GM12872 (cell line): ENCODE results near the gene PRR20C.
"Not testable (repeated sequence)": the region's sequence is repeated elsewhere in the genome, so short reads cannot be mapped to it uniquely, and the experiment has no call there.

Experiments
- TF ChIP-seq, protein P1 (sequence below): IDR thresholded peaks from 3 replicates; pipeline ENCODE4 v1.5.1; 2011; ENCODE audit warnings: low read depth, mild to moderate bottlenecking, low read length, moderate library complexity; ENCODE audit not compliant: insufficient read depth

PRR20C gene

DNA sequence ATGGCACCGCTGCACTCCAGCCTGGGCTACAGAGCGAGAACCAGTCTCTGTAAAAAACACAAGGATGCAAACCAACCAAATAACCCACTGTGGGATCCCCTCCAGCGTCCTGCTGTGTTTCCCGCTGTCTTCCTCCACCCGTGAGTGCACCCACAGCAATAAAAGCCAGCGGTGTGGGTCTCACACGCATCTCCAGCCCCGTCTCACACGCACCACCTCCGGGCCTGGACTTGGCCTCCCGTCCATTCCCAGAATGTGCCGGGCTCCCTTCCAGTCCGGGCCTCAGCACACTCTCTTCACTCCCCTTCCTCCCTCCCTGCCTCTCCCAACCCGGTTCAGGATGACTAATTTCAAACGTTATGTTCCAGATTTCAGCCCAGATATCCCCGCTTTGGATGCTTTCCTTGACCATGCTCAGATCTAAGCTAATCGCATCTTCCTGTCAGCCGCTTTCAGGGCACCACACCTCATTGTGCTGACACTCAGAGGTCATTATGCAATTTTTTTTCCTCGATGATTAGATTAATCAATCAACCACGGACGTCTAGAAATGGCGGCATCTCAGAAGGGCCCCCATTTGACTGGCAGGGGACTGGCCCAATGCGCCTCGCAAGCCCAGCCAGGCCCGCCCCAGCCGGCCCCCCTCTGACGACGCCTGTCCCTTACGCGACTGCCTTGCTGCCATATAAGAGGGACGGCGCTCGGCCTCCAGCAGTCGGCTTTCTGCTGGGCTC lies 13.5 kb upstream of the PRR20C start, which contains the start of gene PRR20A:
Gene PRR20A (plus strand): TSS at position 684 of the 734 bp plus-strand sequence. CDS start 387 bp downstream, outside the sequence.
- TF ChIP-seq, protein P1, sequence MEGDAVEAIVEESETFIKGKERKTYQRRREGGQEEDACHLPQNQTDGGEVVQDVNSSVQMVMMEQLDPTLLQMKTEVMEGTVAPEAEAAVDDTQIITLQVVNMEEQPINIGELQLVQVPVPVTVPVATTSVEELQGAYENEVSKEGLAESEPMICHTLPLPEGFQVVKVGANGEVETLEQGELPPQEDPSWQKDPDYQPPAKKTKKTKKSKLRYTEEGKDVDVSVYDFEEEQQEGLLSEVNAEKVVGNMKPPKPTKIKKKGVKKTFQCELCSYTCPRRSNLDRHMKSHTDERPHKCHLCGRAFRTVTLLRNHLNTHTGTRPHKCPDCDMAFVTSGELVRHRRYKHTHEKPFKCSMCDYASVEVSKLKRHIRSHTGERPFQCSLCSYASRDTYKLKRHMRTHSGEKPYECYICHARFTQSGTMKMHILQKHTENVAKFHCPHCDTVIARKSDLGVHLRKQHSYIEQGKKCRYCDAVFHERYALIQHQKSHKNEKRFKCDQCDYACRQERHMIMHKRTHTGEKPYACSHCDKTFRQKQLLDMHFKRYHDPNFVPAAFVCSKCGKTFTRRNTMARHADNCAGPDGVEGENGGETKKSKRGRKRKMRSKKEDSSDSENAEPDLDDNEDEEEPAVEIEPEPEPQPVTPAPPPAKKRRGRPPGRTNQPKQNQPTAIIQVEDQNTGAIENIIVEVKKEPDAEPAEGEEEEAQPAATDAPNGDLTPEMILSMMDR = not testable (repeated sequence)

DNA sequence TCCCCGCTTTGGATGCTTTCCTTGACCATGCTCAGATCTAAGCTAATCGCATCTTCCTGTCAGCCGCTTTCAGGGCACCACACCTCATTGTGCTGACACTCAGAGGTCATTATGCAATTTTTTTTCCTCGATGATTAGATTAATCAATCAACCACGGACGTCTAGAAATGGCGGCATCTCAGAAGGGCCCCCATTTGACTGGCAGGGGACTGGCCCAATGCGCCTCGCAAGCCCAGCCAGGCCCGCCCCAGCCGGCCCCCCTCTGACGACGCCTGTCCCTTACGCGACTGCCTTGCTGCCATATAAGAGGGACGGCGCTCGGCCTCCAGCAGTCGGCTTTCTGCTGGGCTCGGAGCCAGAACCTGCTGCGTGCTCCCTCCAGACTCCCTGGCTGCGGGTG lies 6.7 kb upstream of the PRR20C start, which contains the start of gene PRR20B:
Gene PRR20B (plus strand): TSS at position 301 of the 400 bp plus-strand sequence. CDS start 387 bp downstream, outside the sequence.
- TF ChIP-seq, protein P1 = not testable (repeated sequence)

DNA sequence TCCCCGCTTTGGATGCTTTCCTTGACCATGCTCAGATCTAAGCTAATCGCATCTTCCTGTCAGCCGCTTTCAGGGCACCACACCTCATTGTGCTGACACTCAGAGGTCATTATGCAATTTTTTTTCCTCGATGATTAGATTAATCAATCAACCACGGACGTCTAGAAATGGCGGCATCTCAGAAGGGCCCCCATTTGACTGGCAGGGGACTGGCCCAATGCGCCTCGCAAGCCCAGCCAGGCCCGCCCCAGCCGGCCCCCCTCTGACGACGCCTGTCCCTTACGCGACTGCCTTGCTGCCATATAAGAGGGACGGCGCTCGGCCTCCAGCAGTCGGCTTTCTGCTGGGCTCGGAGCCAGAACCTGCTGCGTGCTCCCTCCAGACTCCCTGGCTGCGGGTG lies 6.5 kb downstream of the PRR20C start, which contains the start of gene PRR20D:
Gene PRR20D (plus strand): TSS at position 301 of the 400 bp plus-strand sequence. CDS start 387 bp downstream, outside the sequence.
- TF ChIP-seq, protein P1 = not testable (repeated sequence)

DNA sequence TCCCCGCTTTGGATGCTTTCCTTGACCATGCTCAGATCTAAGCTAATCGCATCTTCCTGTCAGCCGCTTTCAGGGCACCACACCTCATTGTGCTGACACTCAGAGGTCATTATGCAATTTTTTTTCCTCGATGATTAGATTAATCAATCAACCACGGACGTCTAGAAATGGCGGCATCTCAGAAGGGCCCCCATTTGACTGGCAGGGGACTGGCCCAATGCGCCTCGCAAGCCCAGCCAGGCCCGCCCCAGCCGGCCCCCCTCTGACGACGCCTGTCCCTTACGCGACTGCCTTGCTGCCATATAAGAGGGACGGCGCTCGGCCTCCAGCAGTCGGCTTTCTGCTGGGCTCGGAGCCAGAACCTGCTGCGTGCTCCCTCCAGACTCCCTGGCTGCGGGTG lies 13.0 kb downstream of the PRR20C start, which contains the start of gene PRR20E:
Gene PRR20E (plus strand): TSS at position 301 of the 400 bp plus-strand sequence. CDS start 387 bp downstream, outside the sequence.
- TF ChIP-seq, protein P1 = not testable (repeated sequence)

DNA sequence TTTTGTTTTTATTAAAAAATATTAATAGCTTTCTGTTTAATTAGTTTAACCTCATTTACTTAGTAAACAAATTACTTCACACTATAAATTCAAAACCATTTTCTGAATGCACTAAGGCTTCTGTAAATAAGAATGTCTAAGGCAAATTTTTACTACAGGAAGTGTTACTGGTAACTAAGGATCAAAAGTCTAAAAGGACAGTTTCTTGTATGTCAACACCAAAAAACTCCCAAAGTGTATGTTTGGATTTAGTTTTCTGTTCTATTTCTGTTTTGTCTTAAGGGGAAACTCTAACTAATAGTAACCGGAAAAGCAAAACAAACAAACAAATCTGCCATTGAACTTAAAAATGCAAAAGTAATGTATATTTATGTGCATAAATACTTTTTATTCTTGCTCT lies 37.8 kb downstream of the PRR20C start:
- TF ChIP-seq, protein P1 = no peak
